Sigmoid colon (tissue), 7 donors: ENCODE data around the gene FADD. TPM values are rescaled to one million over a fixed set of nuclear protein-coding genes. Genes with fewer than 3 reads are reported as not detected.

ENCODE experiments used
- DNase-seq: peaks from one replicate; pipeline ENCODE4 v3.0.0-alpha.2; 2019
- H3K27ac ChIP-seq, 4 donors: fragments of 200-600 bp; sonication (generic); one replicate each; pipeline ENCODE4 v1.5.1; 2016 to 2019; ENCODE audit warnings: mild to moderate bottlenecking in 1 of 4
- H3K27me3 ChIP-seq, 3 donors: fragments of 200-600 bp; sonication (generic); one replicate each; pipeline ENCODE4 v1.5.1; 2019; ENCODE audit warnings: mild to moderate bottlenecking in 1 of 3
- H3K36me3 ChIP-seq, 4 donors: fragments of 200-600 bp; sonication (generic); one replicate each; pipeline ENCODE4 v1.5.1; 2016 to 2019
- H3K4me1 ChIP-seq, 4 donors: fragments of 200-600 bp; sonication (generic); one replicate each; pipeline ENCODE4 v1.5.1; 2017 to 2019
- H3K4me3 ChIP-seq, 4 donors: fragments of 200-600 bp; sonication (generic); one replicate each; pipeline ENCODE4 v1.5.1; 2017 to 2019; ENCODE audit warnings: mild to moderate bottlenecking in 2 of 4, moderate library complexity in 1 of 4
- H3K9me3 ChIP-seq, 4 donors: fragments of 200-600 bp in 3 of 4; sonication (generic) in 3 of 4; one replicate each; pipeline versions ENCODE4 v1.5.1 to v1.6.1; 2013 to 2019
- EP300 ChIP-seq, 4 donors: sonication (generic); formaldehyde crosslinking; IDR thresholded peaks; one replicate each; pipeline ENCODE4 v1.6.1; 2017; ENCODE audit warnings: antibody characterized with exemption in 4 of 4
- POLR2A ChIP-seq, 2 donors: fragments of 450-650 bp; IDR thresholded peaks; one replicate each; pipeline ENCODE4 v1.6.1; 2016; ENCODE audit warnings: antibody characterized with exemption in 2 of 2, mild to moderate bottlenecking in 2 of 2, moderate library complexity in 2 of 2
- POLR2AphosphoS5 ChIP-seq, 4 donors: sonication (generic); formaldehyde crosslinking; IDR thresholded peaks; one replicate each; pipeline ENCODE4 v1.6.1; 2017; ENCODE audit warnings: antibody characterized with exemption in 4 of 4
- WGBS, 2 donors: extraction: QIAGEN DNeasy Blood & Tissue Kit; methylation state at CpG; one replicate each; pipeline ENCODE4 v1.1.7; 2013; 5-methylcytosine and 5-hydroxymethylcytosine counted together
- intact Hi-C: fragments of 100-400 bp; cut with DNase I; formaldehyde crosslinking; loops from one replicate; pipeline ENCODE4 v1.15.1; 2023
- polyA plus RNA-seq, 3 donors: library from polyadenylated mRNA; stranded (reverse); fragments of 200-250 nt; gene quantifications; one replicate each; pipeline ENCODE4 v1.2.3, GENCODE V29; 2013
- total RNA-seq, 4 donors: library from RNA; depleted of rRNA; stranded (reverse); fragments of >200 nt; gene quantifications; one replicate each; pipeline ENCODE4 v1.1.0, GENCODE V29; 2016
- TF ChIP-seq, protein P1 (sequence below), 4 experiments: fragments of 450-650 bp in 3 of 4; fragments of 200-600 bp in 1 of 4; IDR thresholded peaks; one replicate each; pipeline ENCODE4 v1.5.1; 2016 to 2019; ENCODE audit warnings: antibody characterized with exemption in 4 of 4, mild to moderate bottlenecking in 3 of 4, moderate library complexity in 2 of 4
- donor health status: healthy with polysubstance abuse.
- donor health status: Bipolar disorder and iron deficiency.
- donor health status: healthy.

Gene FADD
- total and polyA plus RNA-seq, 7 donors: 11.5 to 35.5 (median 20.4) TPM

DNA sequence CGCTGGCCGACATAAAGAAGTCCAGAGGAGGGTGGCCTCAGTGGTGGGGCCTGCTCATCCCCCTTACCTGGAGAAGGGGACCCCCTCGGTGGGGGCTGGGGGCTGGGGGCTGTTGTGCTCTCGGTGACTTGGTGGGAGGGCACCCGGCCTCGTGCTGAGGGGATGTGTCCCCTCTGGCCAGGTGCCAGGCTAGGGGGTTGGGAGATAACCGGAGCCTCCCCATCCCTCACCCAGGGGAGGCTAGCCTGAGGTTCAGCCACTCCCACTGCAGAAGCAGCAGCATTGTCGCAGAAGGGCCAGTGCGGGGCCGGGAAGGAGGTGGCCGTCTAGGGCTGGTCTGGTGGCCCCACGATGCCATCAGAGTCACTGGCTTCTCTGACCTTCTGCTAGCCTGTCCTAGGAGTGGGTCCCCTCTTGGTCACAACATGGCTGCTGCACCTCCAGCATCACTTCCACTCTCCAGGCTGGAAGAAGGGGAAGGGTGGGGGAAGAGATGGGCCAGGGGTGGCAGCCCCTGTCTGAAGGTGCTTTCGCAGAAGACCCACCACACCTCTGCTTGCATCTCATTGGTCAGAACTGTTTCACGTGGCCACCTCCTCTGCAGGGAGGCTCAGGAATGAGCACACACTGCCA, 44.2 kb upstream of the FADD start:
- H3K9me3 ChIP-seq: no peaks in the 10 kb centered on the region
- no peaks in the 10 kb centered on the region for H3K36me3 ChIP-seq
- H3K4me3 ChIP-seq: no peak overlapping the region
- 90 to 93% methylated on average over 14 of the region's 14 CpGs for WGBS, 2 donors
- H3K27ac ChIP-seq: no peak overlapping the region
- intact Hi-C loops: no loop called here
- TF ChIP-seq EP300 (IDR thresholded peaks at IDR 0.05): no peak
- no peak for TF ChIP-seq POLR2A (IDR thresholded peaks at IDR 0.05)
- TF ChIP-seq POLR2AphosphoS5 (IDR thresholded peaks at IDR 0.05): no peak
- TF ChIP-seq, protein P1, sequence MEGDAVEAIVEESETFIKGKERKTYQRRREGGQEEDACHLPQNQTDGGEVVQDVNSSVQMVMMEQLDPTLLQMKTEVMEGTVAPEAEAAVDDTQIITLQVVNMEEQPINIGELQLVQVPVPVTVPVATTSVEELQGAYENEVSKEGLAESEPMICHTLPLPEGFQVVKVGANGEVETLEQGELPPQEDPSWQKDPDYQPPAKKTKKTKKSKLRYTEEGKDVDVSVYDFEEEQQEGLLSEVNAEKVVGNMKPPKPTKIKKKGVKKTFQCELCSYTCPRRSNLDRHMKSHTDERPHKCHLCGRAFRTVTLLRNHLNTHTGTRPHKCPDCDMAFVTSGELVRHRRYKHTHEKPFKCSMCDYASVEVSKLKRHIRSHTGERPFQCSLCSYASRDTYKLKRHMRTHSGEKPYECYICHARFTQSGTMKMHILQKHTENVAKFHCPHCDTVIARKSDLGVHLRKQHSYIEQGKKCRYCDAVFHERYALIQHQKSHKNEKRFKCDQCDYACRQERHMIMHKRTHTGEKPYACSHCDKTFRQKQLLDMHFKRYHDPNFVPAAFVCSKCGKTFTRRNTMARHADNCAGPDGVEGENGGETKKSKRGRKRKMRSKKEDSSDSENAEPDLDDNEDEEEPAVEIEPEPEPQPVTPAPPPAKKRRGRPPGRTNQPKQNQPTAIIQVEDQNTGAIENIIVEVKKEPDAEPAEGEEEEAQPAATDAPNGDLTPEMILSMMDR (IDR thresholded peaks at IDR 0.05): no peak
- H3K27me3 ChIP-seq: no peaks in the 10 kb centered on the region
- no peak for DNase-seq
- H3K4me1 ChIP-seq: no peaks in the 10 kb centered on the region

DNA sequence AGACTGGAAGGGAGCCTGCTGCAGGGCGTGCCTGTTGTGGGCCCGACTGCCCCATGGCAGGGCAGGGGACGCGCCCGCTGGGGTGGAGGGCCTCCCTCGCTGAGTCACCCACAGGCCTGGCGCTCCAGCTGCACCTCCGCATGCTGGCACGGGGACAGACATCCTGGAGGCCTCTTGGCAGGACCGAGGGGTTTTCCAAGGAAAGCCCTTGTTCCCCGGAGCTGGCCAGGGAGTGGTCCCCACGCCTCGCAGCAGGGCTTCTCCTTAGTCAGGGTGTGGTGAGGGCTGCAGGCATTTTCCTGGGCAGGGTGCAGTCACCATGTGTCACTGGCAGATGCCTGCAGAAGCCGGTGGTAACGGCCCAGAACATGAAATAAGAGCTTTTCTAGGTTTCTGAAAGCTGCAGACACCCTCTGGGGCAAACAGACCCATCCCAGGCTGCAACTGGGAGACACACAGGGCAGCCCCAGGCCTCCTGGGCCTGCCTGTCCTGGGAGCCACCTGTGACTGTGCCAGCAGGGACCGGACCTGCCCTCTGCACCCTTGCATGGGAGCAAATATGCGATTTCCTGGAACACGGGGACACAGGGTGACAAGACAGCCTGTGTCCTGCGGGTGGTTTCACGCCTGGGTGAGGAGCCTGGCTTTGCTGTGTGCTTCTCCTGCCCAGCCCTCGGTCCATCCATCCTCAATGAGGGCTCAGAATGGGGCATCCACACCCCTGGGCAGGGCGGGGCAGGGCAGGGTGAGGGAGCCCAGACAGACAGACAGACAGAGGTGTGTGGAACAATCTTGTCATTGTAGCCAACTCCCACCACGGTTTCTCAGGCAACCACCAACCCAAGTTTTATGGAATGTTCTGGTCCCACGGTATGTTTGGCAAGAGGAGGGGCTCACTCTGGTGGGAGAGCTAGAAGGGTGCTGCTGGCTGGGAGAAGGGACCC, 43.2 kb upstream of the FADD start:
- Histone ChIP-seq H3K36me3 (no peaks in the 10 kb centered on the region), H3K4me1 (no peaks in the 10 kb centered on the region), H3K4me3 (no peak overlapping the region), H3K27ac (no peak overlapping the region), H3K27me3 (no peaks in the 10 kb centered on the region), H3K9me3 (no peaks in the 10 kb centered on the region)
- DNase-seq: no peak
- WGBS, 2 donors: 20 to 64% methylated on average over 24 of the region's 24 CpGs
- TF ChIP-seq EP300 (IDR thresholded peaks at IDR 0.05) (no peak), POLR2A (IDR thresholded peaks at IDR 0.05) (no peak), POLR2AphosphoS5 (IDR thresholded peaks at IDR 0.05) (no peak)
- TF ChIP-seq, protein P1 (IDR thresholded peaks at IDR 0.05): no peak
- intact Hi-C loops: loop anchor here (10.0 kb wide), 1 partner anchor 595 kb away; no protein-coding TSS in a partner anchor

DNA sequence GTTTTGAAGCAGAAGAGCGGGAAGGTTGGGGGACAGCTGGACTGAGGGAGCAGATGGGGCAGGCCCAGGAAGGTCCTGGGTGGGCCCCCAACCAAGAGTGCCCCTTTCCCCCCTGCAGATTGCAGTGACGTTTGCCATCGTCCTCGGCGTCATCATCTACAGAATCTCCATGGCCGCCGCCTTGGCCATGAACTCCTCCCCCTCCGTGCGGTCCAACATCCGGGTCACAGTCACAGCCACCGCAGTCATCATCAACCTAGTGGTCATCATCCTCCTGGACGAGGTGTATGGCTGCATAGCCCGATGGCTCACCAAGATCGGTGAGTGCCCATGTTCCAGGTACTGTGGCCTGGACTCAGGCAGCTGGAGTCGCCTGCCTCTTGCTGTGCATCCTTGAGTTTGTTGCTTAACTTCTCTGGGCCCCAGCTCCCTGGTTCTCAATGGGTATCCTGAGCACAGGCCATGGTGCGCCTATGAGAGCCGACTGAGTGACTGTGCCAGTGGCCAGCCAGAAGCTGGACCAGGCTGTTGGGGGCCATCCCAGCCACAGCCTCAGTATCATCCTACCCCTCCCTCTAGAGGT, 42.0 kb upstream of the FADD start:
- Histone ChIP-seq H3K4me3 (no peak overlapping the region), H3K9me3 (no peaks in the 10 kb centered on the region), H3K4me1 (no peaks in the 10 kb centered on the region), H3K27ac (no peak overlapping the region), H3K36me3 (no peaks in the 10 kb centered on the region), H3K27me3 (no peaks in the 10 kb centered on the region)
- intact Hi-C loops: loop anchor here (10.0 kb wide), 1 partner anchor 596 kb away; no protein-coding TSS in a partner anchor
- no peak for TF ChIP-seq POLR2A (IDR thresholded peaks at IDR 0.05)
- TF ChIP-seq EP300 (IDR thresholded peaks at IDR 0.05): no peak
- DNase-seq: no peak
- 93 to 94% methylated on average over 17 of the region's 17 CpGs for WGBS, 2 donors

DNA sequence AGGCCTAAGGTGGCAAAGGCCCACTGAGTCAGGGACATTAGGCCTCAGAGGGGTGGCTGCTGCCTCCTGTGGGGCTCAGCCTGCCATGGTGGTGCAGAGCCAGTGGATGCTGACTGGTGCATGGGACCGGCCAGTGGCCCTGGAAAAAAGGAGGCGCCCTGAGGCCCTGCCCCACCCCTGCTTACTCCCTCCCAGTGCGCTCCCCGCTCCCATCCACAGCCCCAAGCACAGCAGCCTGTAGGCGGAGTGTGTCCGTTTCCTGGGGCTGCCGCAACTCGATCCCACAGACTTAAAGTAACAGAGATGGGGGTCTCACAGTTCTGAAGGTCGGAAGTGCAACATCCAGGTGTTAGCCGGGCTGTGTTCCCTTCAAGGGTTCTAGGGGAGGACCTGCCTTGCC, 38.4 kb upstream of the FADD start:
- Histone ChIP-seq H3K36me3 (no peaks in the 10 kb centered on the region), H3K27me3 (peaks cover 0 to 13% (median 0%) of the 10 kb centered on the region in 3 donors), H3K27ac (no peak overlapping the region), H3K9me3 (no peaks in the 10 kb centered on the region), H3K4me3 (no peak overlapping the region), H3K4me1 (no peaks in the 10 kb centered on the region)
- DNase-seq: no peak
- TF ChIP-seq POLR2AphosphoS5 (IDR thresholded peaks at IDR 0.05) (no peak), EP300 (IDR thresholded peaks at IDR 0.05) (no peak), POLR2A (IDR thresholded peaks at IDR 0.05) (no peak)
- TF ChIP-seq, protein P1 (IDR thresholded peaks at IDR 0.05): no peak
- intact Hi-C loops: loop anchor here (10.0 kb wide), 1 partner anchor 600 kb away; no protein-coding TSS in a partner anchor
- 91% methylated on average over 10 of the region's 10 CpGs for WGBS, 2 donors

DNA sequence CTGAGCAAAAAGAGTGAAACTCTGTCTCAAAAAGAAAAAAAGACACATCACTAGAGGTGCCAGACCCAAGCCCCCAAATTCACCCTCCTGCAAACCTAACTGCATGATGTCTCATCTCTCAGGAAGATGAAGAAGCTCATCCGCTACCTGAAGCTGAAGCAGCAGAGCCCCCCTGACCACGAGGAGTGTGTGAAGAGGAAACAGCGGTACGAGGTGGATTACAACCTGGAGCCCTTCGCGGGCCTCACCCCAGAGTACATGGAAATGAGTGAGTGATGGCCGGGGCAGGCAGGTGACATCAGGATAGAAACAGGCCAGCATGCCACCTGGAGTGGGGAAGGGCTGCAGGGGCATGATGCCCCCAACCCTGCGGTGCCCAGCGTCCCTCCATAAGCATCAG, 36.0 kb upstream of the FADD start:
- no peak overlapping the region for H3K27ac ChIP-seq
- H3K9me3 ChIP-seq: no peaks in the 10 kb centered on the region
- DNase-seq: no peak
- intact Hi-C loops: loop anchor here (10.0 kb wide), 1 partner anchor 602 kb away; no protein-coding TSS in a partner anchor
- H3K27me3 ChIP-seq: peaks cover 0 to 13% (median 0%) of the 10 kb centered on the region in 3 donors
- TF ChIP-seq POLR2A (IDR thresholded peaks at IDR 0.05): no peak
- no peaks in the 10 kb centered on the region for H3K4me1 ChIP-seq
- WGBS, 2 donors: 79 to 83% methylated on average over 9 of the region's 9 CpGs
- H3K4me3 ChIP-seq: no peak overlapping the region
- no peaks in the 10 kb centered on the region for H3K36me3 ChIP-seq
